ENCODE data around the gene OR4E1.
"Not testable (repeated sequence)": the region's sequence is repeated elsewhere in the genome, so short reads cannot be mapped to it uniquely, and the experiment has no call there.

OR4E1 gene

GRCh38 chr14:21699551-21699950 is 25.9 kb upstream of the OR4E1 start:
- peak overlapping the region; percentile 73 for H3K4me2 ChIP-seq

GRCh38 chr14:21698538-21698937 is 24.9 kb upstream of the OR4E1 start:
- Histone ChIP-seq H3K27me3 (peaks cover 27% of the 10 kb centered on the region), H3K4me1 (peaks cover 14% of the 10 kb centered on the region)
- not testable (repeated sequence) for H3K4me3 ChIP-seq, H3K9ac ChIP-seq, H4K20me1 ChIP-seq, H3K27ac ChIP-seq, H3K4me2 ChIP-seq, H3K36me3 ChIP-seq, H3K9me3 ChIP-seq

More at GRCh38 chr14:21699551-21699950, 25.9 kb upstream of the OR4E1 start:
- H3K4me1 ChIP-seq, result peaks cover 24% of the 10 kb centered on the region
- H4K20me1 ChIP-seq, result no peaks in the 10 kb centered on the region
- TF ChIP-seq Cebpa-rat (IDR thresholded peaks at IDR 0.05), result no peak
- no peaks in the 10 kb centered on the region for H3K36me3 ChIP-seq
- H3K9me3 ChIP-seq, result peaks cover 9% of the 10 kb centered on the region
- no peak overlapping the region for H3K4me3 ChIP-seq
- H3K9ac ChIP-seq, result no peak overlapping the region
- no peak overlapping the region for H3K27ac ChIP-seq
- H3K27me3 ChIP-seq, result peaks cover 31% of the 10 kb centered on the region

DNA sequence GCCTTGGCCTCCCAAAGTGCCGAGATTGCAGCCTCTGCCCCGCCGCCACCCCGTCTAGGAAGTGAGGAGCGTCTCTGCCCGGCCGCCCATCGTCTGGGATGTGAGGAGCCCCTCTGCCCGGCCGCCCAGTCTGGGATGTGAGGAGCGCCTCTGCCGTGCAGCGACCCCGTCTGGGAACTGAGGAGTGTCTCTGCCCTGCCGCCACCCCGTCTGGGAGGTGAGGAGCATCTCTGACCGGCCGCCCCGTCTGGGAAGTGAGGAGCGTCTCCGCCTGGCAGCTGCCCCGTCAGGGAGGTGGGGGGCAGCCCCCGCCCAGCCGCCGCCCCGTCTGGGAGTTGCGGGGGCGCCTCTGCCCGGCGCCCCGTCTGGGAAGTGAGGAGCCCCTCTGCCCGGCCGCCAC is 24.0 kb upstream of the OR4E1 start:
- H3K4me3 ChIP-seq, H3K9me3 ChIP-seq, H4K20me1 ChIP-seq, H3K27ac ChIP-seq, H3K9ac ChIP-seq, H3K36me3 ChIP-seq, H3K4me2 ChIP-seq: not testable (repeated sequence)
- Histone ChIP-seq H3K4me1 (peaks cover 12% of the 10 kb centered on the region), H3K27me3 (peaks cover 27% of the 10 kb centered on the region)

DNA sequence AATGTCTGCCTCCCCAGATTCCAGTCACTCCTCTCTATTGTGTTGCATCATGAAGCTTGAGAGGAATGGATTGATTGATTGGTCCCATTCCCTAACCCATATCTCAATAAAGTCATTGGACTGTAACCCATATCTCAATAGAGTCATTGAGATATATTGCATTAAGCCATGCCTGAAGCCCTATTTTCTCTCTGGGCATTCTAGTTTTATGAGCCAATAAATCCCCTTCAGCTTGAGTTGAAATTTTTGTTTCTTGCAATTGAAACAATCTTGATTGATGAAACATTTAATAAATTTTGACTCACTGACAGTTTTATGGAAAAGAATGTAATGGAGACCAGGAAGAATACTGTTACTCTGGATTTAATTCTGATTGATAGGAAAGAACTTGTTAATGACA is 20.8 kb upstream of the OR4E1 start:
- H4K20me1 ChIP-seq, result no peaks in the 10 kb centered on the region
- no peak overlapping the region for H3K27ac ChIP-seq
- no peak for TF ChIP-seq Cebpa-rat (IDR thresholded peaks at IDR 0.05)
- no peak overlapping the region for H3K9ac ChIP-seq
- H3K27me3 ChIP-seq, result peaks cover 1% of the 10 kb centered on the region; the same call in 1 of the 2 replicates
- H3K4me3 ChIP-seq, result no peak overlapping the region
- H3K4me2 ChIP-seq, result no peak overlapping the region
- H3K36me3 ChIP-seq, result no peaks in the 10 kb centered on the region
- H3K9me3 ChIP-seq, result peaks cover 9% of the 10 kb centered on the region
- H3K4me1 ChIP-seq, result peaks cover 3% of the 10 kb centered on the region

GRCh38 chr14:21686468-21686867 is 12.8 kb upstream of the OR4E1 start:
- Histone ChIP-seq H3K27ac (no peak overlapping the region), H3K9ac (no peak overlapping the region), H3K4me1 (no peaks in the 10 kb centered on the region), H4K20me1 (no peaks in the 10 kb centered on the region), H3K4me2 (no peak overlapping the region), H3K36me3 (no peaks in the 10 kb centered on the region), H3K9me3 (0 out of 2 replicates have a peak, but pooled peaks cover 9% of the 10 kb centered on the region), H3K27me3 (no peaks in the 10 kb centered on the region), H3K4me3 (no peak overlapping the region)
- no peak for TF ChIP-seq Cebpa-rat (IDR thresholded peaks at IDR 0.05)

- no peak overlapping the region for H3K4me3 ChIP-seq
- H4K20me1 ChIP-seq, result no peaks in the 10 kb centered on the region
- no peaks in the 10 kb centered on the region for H3K36me3 ChIP-seq
- no peak overlapping the region for H3K27ac ChIP-seq
- no peaks in the 10 kb centered on the region for H3K4me1 ChIP-seq
- peaks cover 14% of the 10 kb centered on the region for H3K9me3 ChIP-seq
- no peak overlapping the region for H3K9ac ChIP-seq
- no peaks in the 10 kb centered on the region for H3K27me3 ChIP-seq
- TF ChIP-seq Cebpa-rat (IDR thresholded peaks at IDR 0.05), result no peak
- no peak overlapping the region for H3K4me2 ChIP-seq
Observed at GRCh38 chr14:21680072-21680471, 6.5 kb upstream of the OR4E1 start.

- H3K9ac ChIP-seq, result no peak overlapping the region
- H3K9me3 ChIP-seq, result peaks cover 17% of the 10 kb centered on the region
- no peak overlapping the region for H3K27ac ChIP-seq
- no peaks in the 10 kb centered on the region for H4K20me1 ChIP-seq
- no peak for TF ChIP-seq Cebpa-rat (IDR thresholded peaks at IDR 0.05)
- H3K4me1 ChIP-seq, result no peaks in the 10 kb centered on the region
- no peaks in the 10 kb centered on the region for H3K27me3 ChIP-seq
- no peak overlapping the region for H3K4me2 ChIP-seq
- no peaks in the 10 kb centered on the region for H3K36me3 ChIP-seq
- no peak overlapping the region for H3K4me3 ChIP-seq
Observed at GRCh38 chr14:21675566-21675965, 1.9 kb upstream of the OR4E1 start.

GRCh38 chr14:21672116-21672515 is 1.5 kb downstream of the OR4E1 start:
- Histone ChIP-seq H3K27ac (no peak overlapping the region), H3K9me3 (peaks cover 17% of the 10 kb centered on the region), H3K4me2 (no peak overlapping the region), H3K4me1 (no peaks in the 10 kb centered on the region), H3K9ac (no peak overlapping the region), H3K27me3 (no peaks in the 10 kb centered on the region), H4K20me1 (no peaks in the 10 kb centered on the region), H3K36me3 (no peaks in the 10 kb centered on the region), H3K4me3 (no peak overlapping the region)
- TF ChIP-seq Cebpa-rat (IDR thresholded peaks at IDR 0.05), result no peak

GRCh38 chr14:21671371-21671770 is 2.2 kb downstream of the OR4E1 start:
- H4K20me1 ChIP-seq, result no peaks in the 10 kb centered on the region
- no peaks in the 10 kb centered on the region for H3K4me1 ChIP-seq
- no peak overlapping the region for H3K4me2 ChIP-seq
- H3K27me3 ChIP-seq, result no peaks in the 10 kb centered on the region
- H3K4me3 ChIP-seq, result no peak overlapping the region
- no peak for TF ChIP-seq Cebpa-rat (IDR thresholded peaks at IDR 0.05)
- H3K9ac ChIP-seq, result no peak overlapping the region
- peaks cover 16% of the 10 kb centered on the region for H3K9me3 ChIP-seq
- no peak overlapping the region for H3K27ac ChIP-seq
- no peaks in the 10 kb centered on the region for H3K36me3 ChIP-seq

- no peaks in the 10 kb centered on the region for H3K9me3 ChIP-seq
- no peaks in the 10 kb centered on the region for H3K4me1 ChIP-seq
- no peaks in the 10 kb centered on the region for H4K20me1 ChIP-seq
- no peak overlapping the region for H3K27ac ChIP-seq
- H3K27me3 ChIP-seq, result no peaks in the 10 kb centered on the region
- H3K36me3 ChIP-seq, result no peaks in the 10 kb centered on the region
- H3K4me3 ChIP-seq, result no peak overlapping the region
- H3K4me2 ChIP-seq, result no peak overlapping the region
- no peak overlapping the region for H3K9ac ChIP-seq
- no peak for TF ChIP-seq Cebpa-rat (IDR thresholded peaks at IDR 0.05)
Observed at GRCh38 chr14:21669284-21669683, 4.3 kb downstream of the OR4E1 start.

- H3K9ac ChIP-seq, result no peak overlapping the region
- 0 out of 2 replicates have a peak, but pooled peaks cover 4% of the 10 kb centered on the region for H3K9me3 ChIP-seq
- no peak for TF ChIP-seq Cebpa-rat (IDR thresholded peaks at IDR 0.05)
- H4K20me1 ChIP-seq, result no peaks in the 10 kb centered on the region
- H3K4me2 ChIP-seq, result no peak overlapping the region
- H3K27ac ChIP-seq, result no peak overlapping the region
- H3K4me3 ChIP-seq, result no peak overlapping the region
- no peaks in the 10 kb centered on the region for H3K27me3 ChIP-seq
- no peaks in the 10 kb centered on the region for H3K4me1 ChIP-seq
- no peaks in the 10 kb centered on the region for H3K36me3 ChIP-seq
Observed at GRCh38 chr14:21668377-21668776, 5.2 kb downstream of the OR4E1 start.
